Limb (tissue), 2 donors: ENCODE measurements around the gene COL21A1.

Experiments used
- DNase-seq, 2 donors: peaks; one replicate each; pipeline ENCODE4 v3.0.0-alpha.2; 2016; ENCODE audit errors: extremely low spot score in 2 of 2

COL21A1 gene

DNA sequence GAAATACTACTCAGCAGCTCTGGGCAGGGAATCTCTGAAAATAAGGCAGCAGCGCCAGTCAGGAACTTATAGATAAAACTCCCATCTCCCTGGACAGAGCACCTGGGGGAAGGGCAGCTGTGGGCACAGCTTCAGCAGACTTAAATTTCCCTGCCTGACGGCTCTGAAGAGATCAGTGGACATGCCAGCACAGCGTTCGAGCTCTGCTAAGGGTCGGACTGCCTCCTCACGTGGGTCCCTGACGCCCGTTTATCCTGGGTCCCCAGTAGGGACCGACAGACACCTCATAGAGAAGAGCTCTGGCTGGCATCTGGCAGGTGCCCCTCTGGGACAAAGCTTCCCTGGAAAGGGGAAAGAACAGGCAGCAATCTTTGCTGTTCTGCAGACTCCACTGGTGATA is 59.0 kb downstream of the COL21A1 start:
- DNase-seq: no peak

DNA sequence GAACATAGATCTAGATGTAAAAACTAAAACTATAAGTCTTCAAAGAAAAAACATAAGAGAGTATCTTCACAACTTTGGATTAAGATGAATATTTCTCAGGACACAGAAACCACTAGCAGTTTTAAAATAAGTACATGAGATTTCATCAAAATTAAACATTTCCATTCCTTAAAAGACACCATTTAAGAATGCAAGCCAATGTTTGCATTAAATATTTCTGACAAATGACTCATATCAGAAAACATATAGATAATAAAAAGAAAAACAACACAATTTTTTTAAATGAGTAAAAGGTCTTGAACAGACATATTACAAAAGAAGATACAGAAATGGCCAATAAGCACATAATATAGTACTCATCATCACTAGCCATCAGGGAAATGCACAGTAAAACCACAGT is 59.7 kb downstream of the COL21A1 start:
- DNase-seq: no peak

DNA sequence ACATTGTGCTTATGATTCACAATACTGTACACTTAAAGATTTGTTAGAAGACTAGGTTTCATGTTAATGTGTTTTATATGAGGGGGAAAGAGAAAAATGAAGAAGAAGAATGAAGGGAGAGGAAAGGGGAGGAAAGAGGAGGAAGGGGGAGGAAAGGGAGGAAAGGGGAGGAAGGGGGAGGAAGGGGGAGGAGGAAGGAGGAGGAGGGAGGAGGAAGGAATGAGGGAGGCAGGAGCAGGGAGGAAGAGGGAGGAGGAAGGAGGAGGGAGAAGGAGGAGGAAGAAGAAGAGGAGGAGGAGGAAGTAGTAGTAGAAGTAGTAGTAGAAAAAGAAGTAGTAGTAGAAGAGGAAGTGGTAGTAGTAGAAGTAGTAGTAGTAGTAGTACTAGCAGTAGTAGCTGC is 70.6 kb downstream of the COL21A1 start:
- no peak for DNase-seq

DNA sequence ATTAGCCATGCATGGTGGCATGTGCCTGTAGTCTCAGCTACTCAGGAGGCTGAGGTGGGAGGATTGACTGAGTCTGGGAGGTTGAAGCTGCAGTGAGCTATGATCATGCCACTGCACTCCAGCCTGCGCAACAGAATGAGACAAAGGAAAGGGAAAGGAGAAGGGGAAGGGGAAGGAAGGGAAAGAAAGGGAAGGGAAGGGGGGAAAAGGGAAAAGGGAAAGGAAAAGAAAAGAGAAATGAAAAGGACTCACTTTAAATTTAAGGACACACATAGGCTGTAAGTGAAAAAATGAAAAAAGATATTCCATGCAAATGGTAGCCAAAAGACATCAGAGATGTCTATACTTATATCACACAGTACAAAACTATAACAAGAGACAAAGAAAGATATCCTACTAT is 74.2 kb downstream of the COL21A1 start:
- DNase-seq: no peak

DNA sequence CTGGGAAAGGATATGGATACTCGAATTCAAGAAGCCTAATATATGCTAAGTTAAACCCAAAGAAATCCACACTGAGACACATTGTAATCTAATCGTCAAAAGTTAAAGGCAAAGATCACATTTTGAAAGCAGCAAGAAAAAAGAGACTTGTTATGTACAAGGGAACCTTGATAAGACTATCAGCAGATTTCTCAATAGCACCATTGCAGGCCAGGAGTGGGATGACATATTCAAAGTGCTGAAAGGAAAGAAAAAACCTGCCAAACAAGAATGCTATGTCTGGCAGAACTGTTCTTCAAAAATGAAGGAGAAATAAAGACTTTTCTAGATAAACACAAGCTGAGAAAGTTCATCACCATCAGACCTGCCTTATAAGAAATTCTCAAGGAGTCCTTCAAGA is 75.2 kb downstream of the COL21A1 start:
- DNase-seq: no peak

DNA sequence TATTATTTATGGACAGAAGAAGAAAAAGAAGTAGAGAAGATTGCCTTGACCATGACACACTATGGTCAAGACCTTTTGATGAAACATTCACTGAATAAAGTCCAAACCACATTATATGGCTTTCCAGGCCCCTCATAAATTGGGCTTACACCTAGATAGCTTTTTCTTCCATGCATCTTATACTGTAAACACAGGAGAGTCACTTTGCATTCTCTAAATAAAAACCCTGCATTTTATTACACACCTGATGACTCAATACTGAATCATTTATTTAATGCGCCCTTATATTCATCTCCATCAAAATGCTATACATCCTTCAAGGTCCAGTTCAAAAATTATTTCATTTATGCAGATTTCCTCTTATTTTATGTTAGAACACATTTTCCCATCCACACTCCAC is 78.0 kb downstream of the COL21A1 start:
- no peak for DNase-seq

DNA sequence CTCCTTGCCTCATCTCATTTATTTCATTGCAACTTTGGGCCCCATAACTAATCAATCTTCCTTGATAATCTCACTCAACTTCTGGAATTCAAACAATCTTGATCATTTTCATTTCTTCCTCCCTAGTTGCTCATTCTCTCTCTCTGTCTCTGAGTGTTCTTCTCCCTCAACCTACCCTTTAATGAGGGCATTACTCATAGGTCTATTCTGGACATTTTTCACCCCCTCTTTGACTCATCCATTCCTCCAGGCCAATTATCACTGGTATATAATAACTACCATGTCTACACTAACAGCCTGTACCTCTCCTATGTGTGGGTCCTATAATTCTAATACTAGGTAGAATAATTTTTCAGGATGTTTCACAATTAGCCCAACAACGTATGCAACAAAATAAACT is 78.8 kb downstream of the COL21A1 start:
- DNase-seq: no peak

DNA sequence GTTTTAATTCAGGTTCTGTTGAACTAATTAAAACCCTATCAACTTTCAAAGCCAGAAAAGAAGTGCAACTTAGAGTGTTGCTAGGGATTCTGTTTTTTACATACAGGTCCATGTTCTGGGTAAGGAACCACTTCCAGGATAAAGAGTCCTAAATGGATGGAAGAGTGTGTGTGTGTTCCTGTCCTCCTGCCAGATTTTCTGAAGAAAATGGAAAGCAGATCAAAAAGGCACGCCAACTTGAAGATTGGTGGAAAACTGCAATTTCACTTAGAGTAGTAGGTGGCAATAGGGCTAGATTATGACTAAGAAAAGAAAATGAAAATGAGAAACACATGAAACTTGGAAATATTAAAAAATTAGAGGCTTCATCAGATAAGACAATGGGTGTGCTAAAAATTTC is 85.3 kb downstream of the COL21A1 start:
- DNase-seq: no peak

DNA sequence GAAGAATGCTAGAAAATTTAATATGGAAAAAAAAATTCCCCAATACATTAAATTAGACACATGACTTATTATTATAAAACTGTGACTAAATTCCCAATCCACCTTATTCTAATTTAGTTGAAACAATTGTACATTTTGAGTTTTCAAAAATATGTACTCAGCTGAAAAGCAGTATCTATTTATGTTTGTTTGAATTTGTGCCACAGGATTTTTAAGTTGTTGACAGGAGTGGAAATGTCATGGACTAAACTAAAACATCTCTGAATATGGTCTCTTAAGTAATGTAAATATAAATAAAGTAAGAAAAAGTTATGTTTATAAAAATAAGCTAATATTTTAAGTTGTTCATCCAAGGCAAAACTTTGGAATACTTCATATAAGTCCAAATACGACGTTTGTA is 86.9 kb downstream of the COL21A1 start:
- DNase-seq: no peak

DNA sequence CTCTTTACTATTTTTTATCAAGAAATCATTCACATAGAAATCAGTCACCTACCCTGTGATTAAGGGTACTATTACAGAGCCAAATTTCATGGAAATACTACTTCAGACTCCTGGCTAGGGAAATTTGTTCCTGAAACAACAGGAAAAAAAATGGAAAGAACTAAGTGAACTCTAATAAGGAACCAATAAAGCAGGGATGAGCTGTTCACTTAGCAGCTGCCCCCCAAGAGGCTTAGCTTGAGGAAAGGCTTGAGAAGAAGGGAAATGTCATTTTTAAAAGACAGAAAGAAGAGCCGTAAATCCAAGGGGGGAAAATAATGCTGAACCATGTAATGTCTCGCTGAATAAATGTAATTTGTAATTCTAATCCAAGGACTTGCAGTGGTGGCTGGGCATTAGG is 88.8 kb downstream of the COL21A1 start:
- DNase-seq: no peak

DNA sequence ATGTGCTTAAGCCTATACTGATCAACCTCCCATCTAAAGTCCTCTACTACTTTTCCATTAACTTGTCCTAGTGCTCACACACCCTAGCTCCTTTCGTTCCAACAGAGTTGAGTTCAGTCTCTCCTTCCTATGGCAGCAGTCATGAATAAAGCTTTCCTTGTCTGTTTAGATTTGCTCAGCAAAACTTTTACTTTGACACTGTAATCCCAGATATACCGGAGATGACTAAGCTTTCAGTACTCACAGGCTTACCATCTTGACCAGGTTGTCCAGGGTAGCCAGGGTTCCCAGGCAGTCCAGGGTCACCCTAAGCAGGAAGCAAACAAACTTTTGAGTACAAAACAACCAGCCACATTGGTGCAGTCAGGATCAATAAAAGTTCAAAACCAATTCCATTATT is 90.7 kb downstream of the COL21A1 start:
- no peak for DNase-seq

DNA sequence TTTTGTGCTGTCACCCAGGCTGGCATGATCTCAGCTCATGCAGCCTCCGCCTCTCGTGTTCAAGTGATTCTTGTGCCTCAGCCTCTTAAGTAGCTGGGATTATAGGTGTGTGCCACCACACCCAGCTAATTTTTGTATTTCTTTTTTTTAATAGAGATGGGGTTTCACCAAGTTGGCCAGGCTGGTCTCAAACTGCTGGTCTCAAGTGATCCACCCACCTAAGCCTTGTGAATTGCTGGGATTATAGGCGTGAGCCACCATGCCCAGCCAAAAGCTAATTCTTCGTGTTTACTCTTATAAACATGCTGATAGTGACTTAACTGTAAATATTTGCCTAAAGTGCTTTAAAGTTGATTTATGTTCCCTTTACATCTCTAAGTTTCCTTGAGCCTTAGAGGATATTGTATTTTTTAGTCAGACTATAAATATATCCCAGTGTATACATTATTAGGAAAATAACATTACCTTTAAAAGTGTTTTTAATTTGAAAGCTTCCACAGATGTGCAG is 91.7 kb downstream of the COL21A1 start:
- no peak for DNase-seq

DNA sequence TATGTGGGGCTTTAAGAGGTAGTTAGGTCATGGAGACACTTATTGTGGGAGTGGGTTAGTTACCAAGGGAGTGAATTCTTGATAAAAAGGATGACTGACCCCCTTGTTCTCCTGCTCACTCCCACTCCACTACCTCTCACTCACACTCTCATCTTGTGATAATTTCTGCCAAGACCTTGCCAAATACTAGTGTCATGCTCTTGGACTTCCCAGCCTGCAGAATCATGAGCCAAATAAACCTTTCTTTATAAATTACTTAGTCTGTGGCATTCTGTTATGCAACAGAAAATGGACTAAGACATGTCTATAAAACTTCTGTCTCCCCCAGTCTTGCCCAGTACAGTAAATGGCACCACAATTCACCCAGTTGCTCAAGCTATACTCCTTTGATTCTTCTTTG is 93.3 kb downstream of the COL21A1 start:
- DNase-seq: no peak

DNA sequence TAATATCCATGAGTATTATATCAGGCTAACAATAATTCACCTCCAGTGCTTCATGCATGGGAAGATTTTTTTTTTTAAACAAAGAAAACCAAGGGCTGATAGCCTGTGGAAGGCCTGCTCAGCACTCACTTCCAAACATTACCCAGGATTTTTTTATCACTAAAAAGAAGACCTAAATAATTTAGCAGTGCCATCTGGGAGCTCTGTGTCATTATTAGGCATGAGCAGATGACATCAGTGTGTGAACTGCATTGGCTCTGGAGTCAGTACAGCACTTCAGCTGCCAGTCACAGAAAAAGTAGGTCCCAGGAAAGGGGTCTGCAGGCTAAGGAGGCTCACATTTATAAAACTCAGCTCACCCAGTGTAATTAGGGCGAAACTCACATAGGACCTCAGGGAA is 94.8 kb downstream of the COL21A1 start:
- DNase-seq: no peak

DNA sequence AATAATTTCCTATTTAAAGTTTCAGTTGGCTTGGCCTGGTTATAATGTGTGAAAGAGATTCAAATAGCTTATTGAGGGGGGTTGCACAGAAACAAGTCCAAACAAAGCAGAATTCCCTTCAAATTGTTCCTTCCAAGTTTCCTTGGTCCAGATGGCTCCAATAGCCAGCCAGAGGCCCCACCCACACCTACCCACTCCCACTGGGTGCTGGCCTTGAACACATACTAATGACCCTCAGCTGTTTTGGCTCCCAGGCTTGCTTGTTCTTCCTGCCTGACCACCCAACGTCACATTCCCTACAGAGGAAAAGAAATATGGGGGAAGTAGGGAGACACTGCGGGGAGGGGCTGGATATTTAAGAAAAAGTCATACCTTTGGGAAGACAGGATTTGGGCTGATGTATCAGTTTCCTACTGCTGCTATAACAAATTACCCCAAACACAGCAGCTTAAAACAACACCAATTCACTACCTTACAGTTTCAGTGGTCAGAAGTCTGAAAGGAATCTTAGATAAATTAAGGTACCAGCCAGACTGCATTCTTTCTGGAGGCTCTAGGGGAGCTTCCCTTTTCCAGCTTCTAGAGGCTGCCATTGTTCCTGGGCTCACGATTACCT is 95.7 kb downstream of the COL21A1 start:
- DNase-seq: no peak

DNA sequence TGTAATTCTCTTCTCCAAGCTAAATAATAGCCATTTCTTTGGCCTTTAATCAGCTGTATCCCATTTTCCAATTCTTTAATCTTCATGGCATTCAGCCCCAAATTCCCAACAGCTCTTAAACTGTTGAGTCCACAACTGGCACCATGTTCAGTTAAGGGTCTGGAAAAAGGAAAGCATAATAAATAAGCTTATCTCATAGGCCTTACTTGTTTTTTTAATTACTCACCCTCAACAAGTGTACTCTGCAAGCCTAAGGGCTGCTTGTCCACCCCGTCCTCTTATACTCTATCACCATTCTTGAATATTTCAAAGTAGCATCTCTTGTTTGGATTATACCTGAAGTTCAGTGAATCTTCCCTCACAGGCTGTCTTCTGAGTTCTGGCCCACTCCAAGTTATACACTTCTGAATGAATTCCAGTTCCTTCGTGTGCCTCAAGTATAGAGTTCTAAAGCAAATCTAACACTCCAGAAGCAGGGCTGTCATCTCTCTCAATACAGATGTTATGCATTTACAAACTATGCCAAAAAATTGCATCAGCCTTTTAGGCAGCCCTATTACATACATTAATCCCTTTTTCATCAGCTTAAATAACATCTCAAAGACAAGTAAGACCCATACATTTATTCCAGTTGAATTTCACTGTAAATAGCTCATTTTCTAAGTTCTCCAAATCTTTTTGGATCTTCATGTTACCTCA is 98.7 kb downstream of the COL21A1 start:
- peak in 1 of 2 donors; percentile 53 for DNase-seq

DNA sequence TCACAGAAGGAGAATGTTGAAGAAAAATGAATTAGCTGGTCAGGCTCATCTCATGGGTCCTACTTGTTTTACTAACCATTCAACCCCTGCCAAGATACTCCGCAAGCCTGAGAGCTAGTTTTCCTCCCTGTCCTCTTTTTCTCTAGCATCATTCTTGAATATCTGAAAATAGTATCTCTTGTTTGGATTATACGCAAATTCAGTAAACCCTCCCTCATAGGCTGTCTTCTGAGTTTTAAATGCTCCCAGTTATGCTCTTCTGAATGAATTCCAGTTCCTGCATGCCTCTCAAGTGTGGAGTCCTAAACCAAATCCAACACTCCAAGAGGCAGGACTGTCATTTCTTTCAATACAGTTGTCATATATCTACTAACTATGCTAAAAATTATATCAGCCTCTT is 99.6 kb downstream of the COL21A1 start:
- DNase-seq: no peak

DNA sequence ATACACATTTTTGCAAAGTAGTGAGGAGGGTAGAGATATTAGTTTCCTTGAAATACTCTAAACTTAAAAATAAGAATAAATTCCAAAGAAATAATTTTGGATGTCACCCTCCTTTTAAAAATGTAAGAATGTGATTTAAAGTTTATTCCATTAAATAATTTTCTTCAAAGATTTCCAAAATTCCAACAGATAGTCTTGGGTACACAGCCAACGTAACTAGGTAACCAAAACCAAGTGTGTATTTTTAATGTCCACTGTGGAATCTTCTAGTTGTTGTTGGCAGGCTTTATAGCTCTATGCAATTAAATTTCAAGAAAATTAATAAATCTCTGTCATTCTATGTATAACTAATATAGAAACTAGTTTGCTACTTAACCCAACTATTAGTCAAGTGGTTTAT is 101.3 kb downstream of the COL21A1 start:
- peak in 1 of 2 donors; percentile 18 for DNase-seq

DNA sequence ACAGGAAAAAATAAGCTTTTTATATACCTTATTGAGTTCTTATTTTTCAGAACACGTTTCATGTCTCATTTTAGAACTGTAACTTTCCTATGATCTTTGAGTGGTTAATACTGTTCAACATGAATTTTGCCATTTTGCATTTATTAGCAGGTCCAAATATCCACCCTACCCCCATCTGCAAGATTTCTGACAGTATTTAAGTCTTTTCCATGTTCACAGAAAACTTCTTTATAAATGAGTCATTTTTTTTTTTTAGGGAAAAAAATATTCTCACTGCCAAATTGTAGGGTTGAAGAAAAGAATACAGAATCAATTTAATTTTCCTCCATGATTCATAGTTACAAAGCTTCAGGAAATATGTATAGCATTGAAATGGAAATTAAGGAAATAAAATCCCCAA is 101.8 kb downstream of the COL21A1 start:
- DNase-seq: no peak

DNA sequence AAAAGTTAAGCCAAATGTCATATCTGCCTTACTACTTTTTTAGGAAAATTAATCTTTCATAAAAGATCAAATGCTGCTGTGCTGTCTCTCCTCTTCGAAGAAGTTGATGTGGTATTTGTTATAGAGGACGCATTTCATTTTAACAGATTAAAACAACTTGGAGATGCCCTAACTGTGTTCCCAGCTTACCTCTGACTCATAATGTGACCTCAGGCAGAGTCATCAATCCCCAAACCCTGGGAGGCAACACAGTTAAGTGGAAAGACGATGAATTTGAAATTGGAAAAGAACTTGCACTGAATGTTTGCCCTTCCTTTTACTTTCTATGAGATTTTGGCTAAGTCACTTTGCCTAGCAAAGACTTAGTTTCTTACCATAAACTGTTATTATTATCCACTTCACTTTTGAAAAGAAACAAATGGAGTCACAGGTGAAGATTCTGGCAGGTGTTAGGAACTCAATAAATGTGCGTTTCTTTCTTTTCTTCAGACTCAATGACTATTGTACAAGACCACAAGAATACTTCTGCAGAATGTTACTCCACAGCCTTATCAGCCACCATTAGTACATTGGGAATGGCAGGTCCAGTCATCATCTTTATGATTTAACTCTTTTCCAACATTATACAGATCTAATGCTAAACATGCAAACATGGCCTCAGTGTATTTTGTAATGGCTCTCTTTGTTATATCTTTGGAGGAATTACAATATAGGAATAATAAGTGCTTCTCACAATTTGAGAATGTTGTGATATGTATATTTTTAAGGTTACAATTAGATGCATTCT is 102.6 kb downstream of the COL21A1 start:
- no peak for DNase-seq

DNA sequence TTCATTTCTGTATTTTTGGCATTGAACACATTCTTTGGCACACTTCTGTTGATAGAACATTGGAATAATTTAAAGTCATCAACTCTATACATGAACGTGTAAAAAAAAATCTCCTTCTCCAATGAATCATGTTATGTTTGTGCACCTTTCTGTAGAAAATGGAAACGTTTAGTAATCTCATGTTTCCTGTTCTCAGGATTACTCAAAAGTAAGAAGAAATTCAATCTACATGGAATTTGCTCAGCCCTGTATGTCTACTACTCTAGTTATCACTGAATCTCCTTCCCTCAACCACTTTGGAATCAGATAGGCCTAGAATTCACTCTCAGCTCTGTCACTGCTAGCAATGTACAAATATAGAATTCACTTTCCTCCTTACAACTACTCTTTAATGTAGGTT is 103.6 kb downstream of the COL21A1 start:
- no peak for DNase-seq

DNA sequence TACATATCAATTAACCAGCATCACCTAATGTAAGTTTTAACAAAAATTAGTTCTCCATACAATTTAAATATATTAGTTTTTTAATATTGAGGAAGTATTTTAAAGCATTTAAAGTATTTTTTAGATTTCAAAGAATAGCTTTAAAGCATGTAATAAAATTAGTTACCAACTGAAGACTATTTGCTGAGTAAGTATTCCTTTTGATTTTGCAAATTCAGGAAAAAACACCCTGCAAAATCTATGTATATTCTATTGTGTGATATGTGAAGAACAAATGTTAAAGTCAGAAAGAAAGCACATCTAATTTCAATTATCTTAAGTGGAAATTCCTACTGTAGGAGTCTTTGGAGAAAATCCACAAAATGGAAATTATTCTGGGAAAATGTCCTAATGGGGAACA is 107.3 kb downstream of the COL21A1 start:
- no peak for DNase-seq

DNA sequence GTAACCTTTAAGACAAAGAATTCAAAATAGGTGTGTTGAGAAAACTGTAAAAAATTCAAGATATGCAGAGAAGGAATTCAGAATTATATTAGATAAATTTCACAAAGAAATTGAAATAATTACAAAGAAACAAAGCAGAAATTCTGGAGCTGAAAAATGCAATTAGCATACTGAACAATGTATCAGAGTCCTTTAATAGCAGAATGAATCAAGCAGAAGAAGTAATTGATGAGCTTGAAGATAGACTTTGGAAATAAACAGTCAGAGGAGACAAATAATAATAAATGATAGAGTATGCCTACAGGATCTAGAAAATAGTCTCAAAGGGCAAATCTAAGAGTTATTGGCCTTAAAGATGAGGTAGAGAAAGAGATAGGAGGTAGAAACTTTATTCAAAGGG is 131.7 kb downstream of the COL21A1 start:
- DNase-seq: no peak
